ENCODE results near the gene MATCAP1. TPM values are rescaled to one million over a fixed set of nuclear protein-coding genes. Genes with fewer than 3 reads are reported as not detected.

The MATCAP1 gene
- total RNA-seq, 1 experiment from 2014 or later = 51.2 TPM

GRCh38 chr16:67212766-67213165 is 29.0 kb upstream of the MATCAP1 start:
- Histone ChIP-seq H4K5ac (ENCODE audit: insufficient read length, low read depth, low read length) (no peak overlapping the region), H3K23me2 (ENCODE audit: insufficient read length, low read depth, low read length, poor library complexity, severe bottlenecking) (no peaks in the 10 kb centered on the region), H4K20me1 (ENCODE audit: control insufficient read depth, insufficient read depth, insufficient read length) (no peaks in the 10 kb centered on the region), H4K91ac (ENCODE audit: insufficient read length, low read depth, low read length) (no peak overlapping the region), H4K8ac (replicated peaks; ENCODE audit: insufficient read length, low read depth, low read length) (no peak overlapping the region), H2BK20ac (ENCODE audit: low read depth, low read length, poor library complexity, severe bottlenecking) (no peak overlapping the region), H3K27me3 (ENCODE audit: insufficient read depth, low read length) (no peaks in the 10 kb centered on the region; the same call in 1 of the 2 replicates), H3K79me2 (ENCODE audit: insufficient read depth, low read length) (no peaks in the 10 kb centered on the region), H3K27ac (ENCODE audit: insufficient read length, low read depth, low read length) (no peak overlapping the region), H3K9ac (ENCODE audit: extremely low read depth, insufficient read length, low read length) (no peak overlapping the region), H3K4me1 (ENCODE audit: insufficient read depth, low read length) (no peaks in the 10 kb centered on the region), H2BK15ac (ENCODE audit: low read depth, low read length) (no peak overlapping the region), H3K4ac (ENCODE audit: low read depth, low read length) (no peak overlapping the region), H2BK120ac (ENCODE audit: low read depth, low read length, poor library complexity, severe bottlenecking) (no peak overlapping the region), H3K14ac (ENCODE audit: insufficient read depth, low read length) (no peak overlapping the region), H3K23ac (ENCODE audit: insufficient read length, low read depth, low read length) (no peak overlapping the region), H3K79me1 (ENCODE audit: insufficient read depth, low read depth, low read length, poor library complexity, severe bottlenecking) (no peaks in the 10 kb centered on the region), H2AK5ac (ENCODE audit: insufficient read length, low read length) (no peak overlapping the region), H2BK5ac (ENCODE audit: insufficient read length, low read length) (no peak overlapping the region), H3K18ac (ENCODE audit: insufficient read length, low read depth, low read length) (no peak overlapping the region), H3K9me3 (ENCODE audit: control insufficient read depth, low read depth, low read length) (no peaks in the 10 kb centered on the region), H3T11ph (ENCODE audit: low read length) (no peak overlapping the region), H3K56ac (ENCODE audit: insufficient read length, low read depth, low read length) (no peak overlapping the region), H3K4me2 (ENCODE audit: insufficient read depth, insufficient read length, low read length) (no peak overlapping the region), H2AFZ (ENCODE audit: low read length) (no peak overlapping the region), H2BK12ac (ENCODE audit: insufficient read length, low read depth, low read length) (no peak overlapping the region)
- Mint-ChIP-seq H3K27ac (no peak overlapping the region), H3K27me3 (ENCODE audit: low read depth) (peaks cover 51% of the 10 kb centered on the region), H3K9me3 (no peaks in the 10 kb centered on the region), H3K4me3 (no peak overlapping the region), H3K4me1 (no peaks in the 10 kb centered on the region), H3K36me3 (ENCODE audit: insufficient read depth in 1 of 3, low read depth in 3 of 3) (no peaks in the 10 kb centered on the region)
- no peak for TF ChIP-seq CTCF (conservative IDR thresholded peaks at IDR 0.05)
- DNase-seq = no peak

Measured in H9 (cell line).